NB4 (cell line): Measurements from ENCODE around the gene GP1BA.
A peak's percentile ranks its signal among the peaks of the same experiment; 100 is the strongest.

ENCODE experiments used
- DNase-seq: peaks from one replicate; pipeline ENCODE4 v3.0.0; 2010; ENCODE audit warnings: low read depth
- H3K4me3 ChIP-seq: one replicate; pipeline ENCODE4 v1.5.1; 2011; ENCODE audit warnings: mild to moderate bottlenecking, low read depth, low read length, moderate library complexity
- CTCF ChIP-seq: IDR thresholded peaks from one replicate; pipeline ENCODE4 v1.5.1; 2012; ENCODE audit warnings: low read depth, low read length
- MYC ChIP-seq: IDR thresholded peaks from 2 replicates; pipeline ENCODE4 v1.6.1; 2011; ENCODE audit warnings: low read depth, low read length
- POLR2A ChIP-seq: IDR thresholded peaks from 2 replicates; pipeline ENCODE4 v1.6.1; 2011; ENCODE audit warnings: mild to moderate bottlenecking; ENCODE audit not compliant: insufficient read length; ENCODE audit errors: extremely low read depth
- TF ChIP-seq, protein P1 (sequence below): IDR thresholded peaks from 2 replicates; pipeline ENCODE4 v1.6.1; 2011; ENCODE audit warnings: low read depth, low read length

The GP1BA gene

GRCh38 chr17:4980644-4981216 is 48.7 kb downstream of the GP1BA start:
- TF ChIP-seq, protein P1, sequence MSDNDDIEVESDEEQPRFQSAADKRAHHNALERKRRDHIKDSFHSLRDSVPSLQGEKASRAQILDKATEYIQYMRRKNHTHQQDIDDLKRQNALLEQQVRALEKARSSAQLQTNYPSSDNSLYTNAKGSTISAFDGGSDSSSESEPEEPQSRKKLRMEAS = no peak
- TF ChIP-seq MYC (no peak), POLR2A (no peak), CTCF (peak; percentile 50)
- H3K4me3 ChIP-seq = no peak overlapping the region
- peak; percentile 62 for DNase-seq

DNA sequence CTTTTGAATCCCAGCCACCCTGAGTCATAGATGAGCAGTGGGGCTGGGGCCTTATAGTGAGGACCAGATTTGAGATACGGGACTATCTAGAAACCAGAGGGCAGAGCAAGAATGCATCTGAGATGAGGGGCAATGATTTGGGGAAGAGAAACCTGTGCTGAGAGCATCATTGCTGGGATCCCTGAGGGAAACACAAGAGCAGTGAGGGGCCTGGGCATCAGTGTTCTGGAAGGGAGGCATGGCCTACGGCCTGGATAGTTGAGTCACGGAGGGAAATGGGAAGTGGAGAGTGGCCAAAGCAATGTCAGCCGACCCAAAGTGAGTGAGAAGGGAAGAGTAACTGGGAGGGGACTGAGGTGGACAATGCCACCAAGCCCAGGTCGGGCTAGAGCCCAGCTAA is 50.2 kb downstream of the GP1BA start:
- H3K4me3 ChIP-seq = no peak overlapping the region
- TF ChIP-seq POLR2A (no peak), MYC (no peak), CTCF (no peak)
- TF ChIP-seq, protein P1 = no peak
- DNase-seq = no peak
